HG03575 (cell line): ENCODE results near the gene CORO2A.

ENCODE experiments used
- ATAC-seq: cut with Tn5 transposase; IDR thresholded peaks from one replicate; pipeline ENCODE4 v1.9.1; 2021; ENCODE audit not compliant: unreplicated experiment, insufficient number of reproducible peaks, low FRiP score; ENCODE audit errors: extremely low read depth

CORO2A gene

DNA sequence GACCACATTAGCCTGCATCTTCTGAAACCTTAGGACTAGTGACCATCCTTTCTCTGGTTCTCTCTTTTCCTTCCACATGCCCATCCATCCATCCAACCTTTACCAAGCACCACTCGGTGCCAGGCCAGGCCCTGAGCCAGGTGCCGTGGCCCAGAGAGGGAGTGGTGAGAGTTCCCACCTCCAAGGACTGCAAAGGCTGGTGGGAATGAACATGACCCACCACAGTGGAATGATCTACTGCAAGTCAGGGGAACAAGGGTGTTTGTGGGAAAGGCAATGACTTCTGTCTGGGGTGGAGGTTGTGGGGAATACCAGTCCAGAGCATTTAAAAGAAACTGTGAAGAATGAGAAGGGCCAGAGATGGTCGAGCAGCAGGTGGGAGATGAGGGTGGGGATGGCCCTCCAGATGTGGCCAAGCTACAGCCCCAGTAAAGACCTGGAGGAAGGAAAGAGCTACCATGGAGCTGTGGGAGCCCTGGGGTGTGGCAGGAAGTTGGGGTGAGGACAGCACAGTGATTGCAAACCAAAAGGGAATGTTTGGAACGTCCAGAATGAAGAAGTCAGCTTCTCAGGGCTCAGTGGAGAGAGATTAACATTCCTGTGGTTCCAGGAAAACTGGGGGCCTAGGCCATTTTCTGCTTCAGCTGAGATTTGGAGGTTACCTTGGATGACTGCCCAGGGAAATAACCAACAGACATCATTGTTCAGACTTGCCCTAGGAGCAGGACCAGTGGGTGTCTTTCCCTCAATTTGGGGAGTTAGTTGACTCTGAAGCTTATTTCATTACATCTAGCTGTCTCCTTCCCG is 30.7 kb upstream of the CORO2A start:
- no peak for ATAC-seq

DNA sequence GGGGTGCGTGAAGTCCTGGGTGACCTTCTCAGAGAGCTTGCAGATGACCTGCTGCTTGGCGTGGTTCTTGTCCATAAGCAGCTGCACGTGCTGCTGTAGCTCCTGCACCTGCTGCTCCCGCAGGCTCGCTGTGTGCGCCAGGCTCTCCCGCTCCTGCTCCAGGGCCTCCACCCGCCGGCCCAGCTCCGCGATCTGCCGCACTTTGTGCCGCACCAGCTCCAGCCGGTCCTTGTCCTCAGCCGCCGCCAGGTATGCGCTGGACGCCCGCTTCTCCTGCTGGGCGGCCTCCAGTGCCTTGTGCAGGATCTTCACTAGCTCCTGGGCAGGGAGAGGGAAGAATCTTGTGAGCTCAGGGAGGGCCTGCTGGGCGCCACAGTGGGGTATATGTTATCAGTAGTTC is 28.5 kb upstream of the CORO2A start:
- ATAC-seq: no peak

DNA sequence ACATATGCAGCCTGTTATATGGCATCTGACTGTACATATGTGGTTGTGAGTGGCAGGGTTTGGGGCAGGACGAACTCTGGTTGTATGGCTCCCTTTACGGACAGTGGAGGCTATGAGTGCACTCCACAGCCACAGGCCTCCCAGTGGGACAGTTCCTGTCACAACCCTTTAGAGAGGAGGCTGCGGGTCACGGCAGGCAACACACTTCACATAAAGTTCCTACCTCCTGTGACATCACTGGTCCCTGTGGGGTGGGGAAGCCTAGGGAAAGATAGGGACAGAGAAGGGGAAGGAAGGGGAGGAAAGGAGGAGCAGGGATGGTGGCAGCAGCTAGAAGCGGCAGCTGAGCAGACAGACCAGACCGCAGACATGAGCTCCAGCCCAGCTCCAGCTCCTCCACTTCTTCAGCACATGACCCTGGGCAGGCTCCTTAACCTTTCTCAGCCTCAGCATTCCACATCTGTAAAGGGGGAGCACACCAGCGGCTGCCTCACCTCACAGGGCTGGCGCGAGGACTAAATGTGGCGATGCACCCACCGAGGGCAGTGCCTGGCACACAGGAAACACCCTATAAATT is 27.4 kb upstream of the CORO2A start:
- no peak for ATAC-seq

GRCh38 chr9:98219364-98219716 is 26.9 kb upstream of the CORO2A start:
- ATAC-seq: no peak

DNA sequence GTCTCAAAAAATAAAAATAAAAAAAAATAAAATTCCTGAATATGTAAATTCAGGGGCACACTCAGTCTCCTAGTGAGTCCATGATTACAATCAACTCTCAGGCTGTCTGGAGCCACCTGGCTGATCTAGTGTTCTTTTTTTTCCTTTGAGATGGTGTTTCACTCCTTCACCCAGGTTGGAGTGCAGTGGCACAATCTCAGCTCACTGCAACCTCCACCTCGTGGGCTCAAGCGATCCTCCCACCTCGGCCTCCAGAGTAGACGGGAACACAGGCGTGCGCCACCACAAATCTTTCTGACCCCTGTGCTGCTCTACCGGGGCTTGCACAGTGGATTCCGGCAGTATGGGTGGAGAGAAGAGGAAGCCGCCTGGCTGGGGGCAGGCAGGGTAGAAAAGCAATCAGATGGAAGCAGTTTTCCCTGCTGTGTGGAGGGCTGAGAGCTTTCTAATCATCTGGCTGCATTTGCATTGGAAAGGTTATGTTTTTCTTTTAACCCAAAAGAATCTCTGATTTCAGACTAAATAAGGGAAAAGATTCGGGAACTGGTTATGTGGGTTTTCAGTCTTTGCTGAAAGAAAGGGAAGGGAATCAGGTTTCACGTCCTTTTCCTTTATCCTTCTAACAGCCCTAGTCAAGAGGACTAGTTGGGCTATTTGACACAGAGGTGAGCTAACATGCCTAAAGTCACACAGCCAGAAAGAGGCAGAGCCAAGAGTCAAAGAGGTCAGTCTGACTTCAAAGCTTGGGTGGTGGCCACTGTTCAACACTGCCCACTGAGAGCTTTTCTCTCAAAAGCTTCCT is 26.3 kb upstream of the CORO2A start:
- no peak for ATAC-seq

DNA sequence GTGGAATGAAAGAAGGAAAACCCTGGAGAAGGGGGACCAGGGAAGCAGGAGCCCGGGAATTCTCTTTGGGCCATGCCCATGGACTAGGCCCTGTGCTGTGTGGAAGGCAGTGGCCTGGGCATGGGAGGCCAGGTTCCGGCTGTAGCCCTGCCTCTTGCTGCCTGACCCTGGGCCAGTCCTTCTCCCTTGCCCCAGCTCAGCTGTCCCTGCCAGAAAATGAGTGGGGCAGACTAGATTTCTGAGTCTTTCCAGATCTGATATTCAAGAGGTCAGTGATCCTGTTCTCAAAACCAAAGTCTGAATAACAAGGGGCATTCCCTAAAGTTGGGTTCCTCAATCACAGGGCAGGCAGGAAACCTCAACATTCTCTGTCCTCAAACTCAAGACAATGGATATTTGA is 24.8 kb upstream of the CORO2A start:
- no peak for ATAC-seq

- no peak for ATAC-seq
Observed at GRCh38 chr9:98216391-98216790, 24.0 kb upstream of the CORO2A start.

DNA sequence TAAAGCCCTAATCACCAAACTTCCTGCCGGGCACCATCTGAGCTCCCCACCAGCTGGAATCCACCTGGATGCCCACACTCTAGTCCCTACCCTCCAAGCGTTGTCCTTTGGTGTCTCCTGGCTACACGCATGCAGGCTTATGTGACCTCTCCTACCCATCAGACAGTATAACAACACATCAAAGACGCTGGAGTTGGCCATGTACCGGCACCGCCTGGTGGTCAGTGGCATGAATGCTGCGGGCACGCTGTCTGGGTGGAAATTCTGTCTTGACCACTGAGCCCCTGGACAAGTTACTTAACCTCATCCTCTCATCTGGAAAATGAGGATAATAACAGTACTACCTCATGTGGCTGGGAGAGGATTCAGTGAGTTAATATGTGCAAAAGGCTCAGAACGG is 23.4 kb upstream of the CORO2A start:
- no peak for ATAC-seq

DNA sequence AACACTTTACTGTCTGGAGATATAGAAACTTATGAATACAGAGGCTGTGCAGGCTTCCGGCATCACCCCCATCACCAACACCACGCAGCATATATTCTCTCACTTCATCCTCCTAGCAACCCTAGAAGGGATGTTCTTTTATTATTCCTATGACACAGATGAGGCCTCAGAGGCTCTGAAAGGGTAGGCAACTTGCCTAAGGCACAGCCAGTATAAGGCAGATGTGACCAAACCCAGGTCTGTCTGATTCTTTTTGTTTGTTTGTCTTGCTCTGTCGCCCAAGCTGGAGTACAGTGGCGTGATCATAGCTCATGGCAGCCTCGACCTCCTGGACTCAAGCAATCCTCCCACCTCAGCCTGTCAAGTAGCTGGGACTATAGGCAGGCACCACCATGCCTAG is 22.8 kb upstream of the CORO2A start:
- no peak for ATAC-seq

DNA sequence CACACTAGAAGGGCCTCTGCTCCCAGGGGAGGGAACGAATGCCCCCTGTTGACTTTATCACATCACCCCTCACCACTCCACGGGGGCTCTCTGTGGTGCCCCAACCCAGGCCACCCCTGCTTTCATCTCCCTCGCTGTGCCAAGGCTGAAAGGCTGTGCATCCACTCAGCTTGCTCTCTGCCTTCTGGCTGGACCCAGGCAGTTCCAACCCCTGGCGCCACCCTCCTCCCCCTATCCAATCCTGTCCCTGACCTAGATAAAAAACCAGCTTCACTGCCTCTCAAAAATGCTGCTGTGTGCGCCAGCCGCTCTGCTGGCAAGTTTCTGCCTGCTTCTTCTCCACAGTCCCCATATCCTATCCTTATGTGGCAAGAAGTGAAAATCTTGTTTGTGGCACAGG is 22.4 kb upstream of the CORO2A start:
- no peak for ATAC-seq

- no peak for ATAC-seq
Observed at GRCh38 chr9:98211260-98211659, 18.8 kb upstream of the CORO2A start.

DNA sequence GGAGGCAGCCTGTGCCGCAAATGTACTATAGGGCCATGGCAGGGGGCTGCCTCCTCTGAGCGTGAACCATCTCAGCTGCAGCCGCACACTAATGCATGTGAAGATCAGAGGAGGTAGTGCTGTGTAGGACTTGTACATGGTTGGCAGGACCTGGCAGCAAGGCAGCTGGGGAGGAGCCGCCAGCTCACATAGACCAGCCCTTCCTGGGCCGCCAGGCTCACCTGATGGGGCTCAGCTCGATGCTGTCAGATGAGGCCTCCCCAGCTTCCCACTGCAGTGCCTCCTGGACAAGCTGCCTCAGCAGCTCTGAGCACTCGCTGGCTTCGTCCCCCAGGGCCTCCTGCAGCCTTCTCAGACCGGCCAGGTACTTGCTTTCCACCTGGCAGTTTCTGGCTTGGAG is 18.0 kb upstream of the CORO2A start:
- ATAC-seq: no peak

DNA sequence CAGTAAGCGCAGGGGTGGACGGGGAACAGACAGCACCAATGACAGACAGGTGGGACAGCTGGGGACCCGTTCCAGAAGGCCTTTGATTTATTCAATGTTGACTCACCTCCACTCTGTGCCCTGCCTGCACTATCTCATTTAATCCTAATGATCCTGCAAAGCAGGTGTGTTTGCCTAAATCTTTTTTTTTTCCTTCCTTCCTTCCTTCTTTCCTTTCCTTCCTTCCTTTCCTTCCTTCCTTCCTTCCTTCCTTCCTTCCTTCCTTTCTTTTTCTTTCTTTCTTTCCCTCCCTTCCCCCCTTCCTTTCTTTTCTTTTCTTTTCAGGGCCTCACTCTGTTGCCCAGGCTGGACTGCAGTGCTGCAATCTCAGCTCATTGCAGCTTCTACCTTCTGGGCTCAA is 17.1 kb upstream of the CORO2A start:
- ATAC-seq: no peak

DNA sequence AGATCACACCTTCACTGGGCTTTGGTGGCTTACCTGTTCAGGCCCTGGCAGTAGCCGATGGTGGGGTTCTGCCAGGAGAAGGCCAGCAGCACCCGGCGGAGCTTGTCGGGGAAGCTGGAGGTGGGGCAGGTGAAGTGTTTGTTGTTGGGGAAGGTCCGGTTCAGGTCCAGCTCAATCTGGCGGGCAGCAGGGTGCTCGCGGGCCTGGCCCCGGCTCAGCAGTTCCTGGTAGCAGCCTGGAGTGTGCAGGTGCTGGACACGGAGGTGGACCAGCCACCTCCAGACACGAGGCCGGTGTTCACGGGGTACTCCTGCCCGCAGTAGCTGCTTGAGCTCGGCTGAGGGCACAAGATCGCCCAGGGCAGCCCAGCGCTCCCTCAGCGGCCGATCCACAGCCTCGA is 16.2 kb upstream of the CORO2A start:
- ATAC-seq: no peak

DNA sequence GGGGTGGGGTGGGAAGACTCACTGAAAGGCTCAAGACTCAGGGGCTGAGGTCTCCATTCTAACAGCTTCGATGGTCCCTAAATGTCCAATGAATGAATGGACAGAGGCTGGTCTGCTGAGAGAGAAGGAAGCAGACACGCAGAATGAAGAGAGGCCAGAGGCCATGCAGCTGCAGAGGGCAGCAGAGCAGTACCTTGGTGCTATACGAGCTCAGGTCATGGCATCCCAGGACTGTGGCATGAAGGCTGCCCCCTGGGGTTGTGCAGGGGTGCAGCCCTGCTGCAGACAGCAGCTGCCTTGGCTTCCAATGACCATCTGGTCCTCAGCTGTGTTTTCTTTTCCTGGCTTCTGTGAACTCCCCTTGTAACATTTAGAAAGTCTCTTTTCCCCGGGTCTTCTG is 15.2 kb upstream of the CORO2A start:
- ATAC-seq: no peak

GRCh38 chr9:98206754-98207153 is 14.3 kb upstream of the CORO2A start:
- ATAC-seq: no peak

DNA sequence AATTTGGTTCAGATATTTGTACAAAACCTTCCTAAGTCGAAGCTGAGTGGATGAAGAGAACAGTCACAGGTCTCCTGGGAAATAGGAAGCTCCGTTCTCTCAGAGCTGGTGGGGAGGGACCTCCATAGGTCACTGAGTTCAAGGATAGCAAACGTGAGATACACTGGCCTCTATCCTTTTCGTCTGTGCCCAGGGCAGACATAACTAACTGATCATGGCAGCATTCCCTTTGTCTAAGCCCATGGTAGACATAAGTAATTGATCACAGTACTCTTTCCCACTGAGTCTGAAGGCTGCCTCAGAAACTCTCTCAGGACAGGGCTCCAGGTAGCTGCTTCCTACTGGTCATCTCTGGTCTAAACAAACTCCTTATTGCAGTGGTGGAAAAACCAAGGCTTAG is 12.3 kb upstream of the CORO2A start:
- no peak for ATAC-seq

DNA sequence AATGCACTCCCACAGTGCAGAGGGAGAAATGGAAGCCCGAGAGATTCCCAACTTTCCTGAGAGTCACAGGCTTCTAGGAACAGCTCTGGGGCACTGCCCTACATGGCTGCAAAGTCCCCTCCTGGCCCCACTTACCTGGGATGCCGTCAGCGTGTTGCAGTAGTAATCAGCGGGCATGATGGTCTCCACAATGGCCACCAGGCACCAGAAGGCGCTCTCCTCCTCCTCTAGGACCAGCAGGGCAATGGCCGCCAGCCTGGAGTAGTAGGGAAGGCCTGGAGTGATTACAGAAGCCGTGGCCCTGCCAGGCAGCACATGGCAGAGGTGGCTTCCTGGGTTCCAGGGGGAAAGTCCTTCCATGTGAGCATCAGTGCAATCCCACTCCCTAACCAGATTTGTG is 10.7 kb upstream of the CORO2A start:
- no peak for ATAC-seq

DNA sequence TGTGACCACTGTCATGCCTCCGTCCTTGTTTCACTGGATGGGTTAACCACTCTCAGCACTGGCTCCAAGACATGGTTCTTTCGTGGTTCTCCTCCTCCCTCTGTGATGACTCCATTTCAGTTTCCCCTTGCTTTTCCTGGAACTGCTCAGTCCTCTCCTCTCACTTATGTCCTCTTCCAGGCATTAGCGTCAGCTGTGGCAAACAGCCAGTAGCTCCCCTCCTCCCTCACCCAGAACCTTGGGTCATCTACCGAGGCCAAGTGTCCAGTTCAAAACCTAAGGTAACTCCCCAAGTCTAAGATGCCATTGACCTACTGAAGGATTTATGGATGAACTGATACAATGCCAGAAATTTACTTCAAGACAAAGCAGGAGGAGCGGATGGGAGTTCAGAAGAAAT is 9.8 kb upstream of the CORO2A start:
- no peak for ATAC-seq

DNA sequence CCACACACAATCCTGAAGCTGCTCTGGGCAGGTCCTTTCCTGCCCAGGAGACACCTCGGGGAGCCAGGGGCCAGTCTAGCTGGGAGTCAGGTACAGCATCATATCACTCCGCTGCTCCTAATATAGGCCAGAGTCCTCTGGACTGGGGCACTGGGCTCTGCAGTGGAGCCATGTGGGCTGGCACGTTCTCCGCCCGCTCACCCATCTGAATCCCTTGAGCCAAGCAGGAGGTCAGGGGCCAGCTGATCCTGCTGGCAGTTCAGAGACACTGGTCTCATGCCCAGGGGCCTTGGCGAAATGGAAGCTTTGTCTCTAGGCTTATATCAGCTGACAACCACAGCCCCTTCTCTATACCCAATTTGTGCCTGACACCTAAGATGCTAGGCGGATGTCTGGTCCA is 9.3 kb upstream of the CORO2A start:
- no peak for ATAC-seq
